ENCODE results near the gene PTDSS2. TPM values are rescaled to one million over a fixed set of nuclear protein-coding genes. Genes with fewer than 3 reads are reported as not detected.

Gene PTDSS2
- total and polyA plus RNA-seq, 2 of the 4 experiments (the other 2 are of a cell fraction), result 23.5 to 26.6 TPM

DNA sequence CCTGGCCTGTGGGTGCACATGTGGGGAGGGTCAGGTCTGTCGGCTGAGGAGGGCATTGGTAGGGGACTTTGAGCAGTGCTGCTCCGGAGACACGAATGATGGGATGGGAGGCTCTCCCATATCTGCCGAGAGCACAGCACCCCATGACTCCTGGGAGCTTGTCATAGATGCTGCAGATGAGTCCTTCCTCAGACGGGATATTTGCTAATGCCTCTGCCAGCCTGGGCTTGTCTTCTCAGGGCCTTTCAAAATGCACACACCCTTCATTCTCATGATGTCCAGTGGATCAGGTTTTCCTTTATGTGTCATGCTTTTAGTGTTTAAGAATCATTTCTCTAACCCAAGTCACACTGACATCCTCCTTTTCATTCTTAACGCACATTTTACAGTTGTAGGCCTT, 65.1 kb downstream of the PTDSS2 start:
- CTCF ChIA-PET, result no interaction called here
- no peak overlapping the region for H2BK20ac ChIP-seq (ENCODE audit: low read depth, low read length)
- no peak overlapping the region for H3K4me3 ChIP-seq (ENCODE audit: insufficient read depth, low read depth, low read length)
- no peaks in the 10 kb centered on the region for H4K20me1 ChIP-seq (ENCODE audit: insufficient read depth, low read length)
- no peak overlapping the region for H2BK120ac ChIP-seq (ENCODE audit: low read depth, low read length)
- H2AK9ac ChIP-seq (replicated peaks; ENCODE audit: low read depth, low read length, poor library complexity), result no peak overlapping the region
- H3K4ac ChIP-seq (ENCODE audit: low read depth, low read length), result no peak overlapping the region
- H3K9me1 ChIP-seq (ENCODE audit: insufficient read depth, low read length), result peaks cover 3% of the 10 kb centered on the region; the same call in 1 of the 2 replicates
- H3K79me1 ChIP-seq (ENCODE audit: low read depth in 1 of 2, low read length in 2 of 2), result peaks cover 0 to 3% of the 10 kb centered on the region in 2 experiments; a peak in 2 of 4 replicates
- H4K91ac ChIP-seq (ENCODE audit: insufficient read depth, low read depth, low read length), result no peak overlapping the region
- no peak overlapping the region for H3K18ac ChIP-seq (ENCODE audit: low read depth, low read length)
- no peak overlapping the region for H3K23ac ChIP-seq (ENCODE audit: low read depth, low read length)
- H3K56ac ChIP-seq (ENCODE audit: extremely low read depth, insufficient read depth, low read length), result no peak overlapping the region
- H4K8ac ChIP-seq (ENCODE audit: low read depth in 2 of 2, low read length in 2 of 2), result no peak overlapping the region
- in situ Hi-C loops (cut with MboI; ENCODE audit: low sequenced_read_pairs), result no loop called here
- no peak overlapping the region for H3K9ac ChIP-seq (ENCODE audit: low read depth, low read length)
- peaks cover 12% of the 10 kb centered on the region for H3K36me3 ChIP-seq (ENCODE audit: control insufficient read depth, insufficient read depth, low read length)
- dilution Hi-C loops (cut with HindIII; ENCODE audit: low sequenced_read_pairs, unreplicated experiment), result no loop called here
- H3K27ac ChIP-seq (ENCODE audit: insufficient read depth, low read length), result no peak overlapping the region
- H2AK5ac ChIP-seq (ENCODE audit: low read depth, low read length), result no peak overlapping the region
- POLR2A ChIA-PET (ENCODE audit: unreplicated experiment), result no interaction called here
- no peak for DNase-seq
- intact Hi-C loops (cut with micrococcal nuclease), result loop anchor here (5.0 kb wide), 1 partner anchor 308 kb away; the partner anchor contains the start of genes BET1L and RIC8A
- TF ChIP-seq, protein P1, sequence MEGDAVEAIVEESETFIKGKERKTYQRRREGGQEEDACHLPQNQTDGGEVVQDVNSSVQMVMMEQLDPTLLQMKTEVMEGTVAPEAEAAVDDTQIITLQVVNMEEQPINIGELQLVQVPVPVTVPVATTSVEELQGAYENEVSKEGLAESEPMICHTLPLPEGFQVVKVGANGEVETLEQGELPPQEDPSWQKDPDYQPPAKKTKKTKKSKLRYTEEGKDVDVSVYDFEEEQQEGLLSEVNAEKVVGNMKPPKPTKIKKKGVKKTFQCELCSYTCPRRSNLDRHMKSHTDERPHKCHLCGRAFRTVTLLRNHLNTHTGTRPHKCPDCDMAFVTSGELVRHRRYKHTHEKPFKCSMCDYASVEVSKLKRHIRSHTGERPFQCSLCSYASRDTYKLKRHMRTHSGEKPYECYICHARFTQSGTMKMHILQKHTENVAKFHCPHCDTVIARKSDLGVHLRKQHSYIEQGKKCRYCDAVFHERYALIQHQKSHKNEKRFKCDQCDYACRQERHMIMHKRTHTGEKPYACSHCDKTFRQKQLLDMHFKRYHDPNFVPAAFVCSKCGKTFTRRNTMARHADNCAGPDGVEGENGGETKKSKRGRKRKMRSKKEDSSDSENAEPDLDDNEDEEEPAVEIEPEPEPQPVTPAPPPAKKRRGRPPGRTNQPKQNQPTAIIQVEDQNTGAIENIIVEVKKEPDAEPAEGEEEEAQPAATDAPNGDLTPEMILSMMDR (conservative IDR thresholded peaks at IDR 0.05; ENCODE audit: low read depth, low read length), result no peak
- ATAC-seq (ENCODE audit: low read depth), result no peak
- no peaks in the 10 kb centered on the region for H3K27me3 ChIP-seq (ENCODE audit: control insufficient read depth, insufficient read depth, low read length)
- H3K4me1 ChIP-seq (ENCODE audit: control insufficient read depth, insufficient read depth, low read length), result no peaks in the 10 kb centered on the region
- no peak overlapping the region for H3K4me2 ChIP-seq (ENCODE audit: low read depth, low read length)
- H3K9me3 ChIP-seq (ENCODE audit: control insufficient read depth, insufficient read depth, low read length), result peaks cover 6% of the 10 kb centered on the region; the same call in 1 of the 2 replicates
- no peak overlapping the region for H4K5ac ChIP-seq (ENCODE audit: low read depth, low read length)
- H2BK5ac ChIP-seq (ENCODE audit: low read depth, low read length, poor library complexity, severe bottlenecking), result no peak overlapping the region
- no TSS peak for BruUV-seq (replicated peaks)
- H3K14ac ChIP-seq (replicated peaks; ENCODE audit: low read depth, low read length), result no peak overlapping the region
- no peak overlapping the region for H2AFZ ChIP-seq (replicated peaks; ENCODE audit: low read length, poor library complexity)
- H2BK15ac ChIP-seq (ENCODE audit: low read depth, low read length), result no peak overlapping the region
- 100% methylated on average over 1 of the region's 6 CpGs; no CpG with 5 or more reads in 1 of the 2 experiments for WGBS, 2 experiments (ENCODE audit: extremely low coverage in 2 of 2, insufficient read length in 1 of 2)
